Ovary (tissue), 3 donors: Measurements from ENCODE around the gene TRABD2B.

ENCODE experiments used
- CTCF ChIP-seq, 3 donors: fragments of 450-650 bp in 2 of 3; fragments of 200-600 bp in 1 of 3; IDR thresholded peaks; one replicate each; pipeline versions ENCODE4 v1.5.1 to v1.8.0; 2016 to 2022; ENCODE audit warnings: antibody characterized with exemption in 3 of 3, mild to moderate bottlenecking in 1 of 3
- EP300 ChIP-seq: sonication (generic); formaldehyde crosslinking; IDR thresholded peaks from one replicate; pipeline ENCODE4 v1.6.1; 2017; ENCODE audit warnings: antibody characterized with exemption
- POLR2A ChIP-seq: fragments of 450-650 bp; IDR thresholded peaks from one replicate; pipeline ENCODE4 v1.6.1; 2017; ENCODE audit warnings: antibody characterized with exemption, mild to moderate bottlenecking, moderate library complexity
- donor health status: DM: no; HTN: no; CAD: no.

- TF ChIP-seq EP300 (no peak), POLR2A (no peak), CTCF (IDR thresholded peaks at IDR 0.05) (no peak)
Observed at GRCh38 chr1:47766832-47767740, 230.1 kb downstream of the TRABD2B start.
